HAP-1 (cell line): ENCODE measurements around the gene CRYGN.

Source experiments
- DNase-seq, 2 experiments: peaks; one replicate each; pipeline ENCODE4 v3.0.0-alpha.2; 2016 to 2020; ENCODE audit warnings: low spot score in 2 of 2
- H3K27me3 ChIP-seq: fragments of 250-450 bp; sonication (Bioruptor Pico); 2 replicates; pipeline ENCODE4 v1.5.1; 2020; ENCODE audit warnings: low read depth, mild to moderate bottlenecking, moderate library complexity
- H3K36me3 ChIP-seq: fragments of 250-450 bp; sonication (Bioruptor Pico); replicated peaks from 2 replicates; pipeline ENCODE4 v1.5.1; 2020; ENCODE audit warnings: mild to moderate bottlenecking
- H3K4me1 ChIP-seq: fragments of 250-450 bp; sonication (Bioruptor Pico); 2 replicates; pipeline ENCODE4 v1.5.1; 2020; ENCODE audit warnings: mild to moderate bottlenecking
- H3K4me3 ChIP-seq: fragments of 250-450 bp; sonication (Bioruptor Pico); 2 replicates; pipeline ENCODE4 v1.5.1; 2020; ENCODE audit warnings: mild to moderate bottlenecking, moderate library complexity
- H3K9me3 ChIP-seq: fragments of 250-450 bp; sonication (Bioruptor Pico); 2 replicates; pipeline ENCODE4 v1.5.1; 2020; ENCODE audit warnings: mild to moderate bottlenecking, moderate library complexity
- in situ Hi-C: fragments of 300-500 bp; cut with MboI; formaldehyde crosslinking; loops from 3 replicates; pipeline ENCODE4 v1.14.3; 2020; ENCODE audit warnings: low sequenced_read_pairs, inconsistent platforms, mixed read lengths

Gene CRYGN

DNA sequence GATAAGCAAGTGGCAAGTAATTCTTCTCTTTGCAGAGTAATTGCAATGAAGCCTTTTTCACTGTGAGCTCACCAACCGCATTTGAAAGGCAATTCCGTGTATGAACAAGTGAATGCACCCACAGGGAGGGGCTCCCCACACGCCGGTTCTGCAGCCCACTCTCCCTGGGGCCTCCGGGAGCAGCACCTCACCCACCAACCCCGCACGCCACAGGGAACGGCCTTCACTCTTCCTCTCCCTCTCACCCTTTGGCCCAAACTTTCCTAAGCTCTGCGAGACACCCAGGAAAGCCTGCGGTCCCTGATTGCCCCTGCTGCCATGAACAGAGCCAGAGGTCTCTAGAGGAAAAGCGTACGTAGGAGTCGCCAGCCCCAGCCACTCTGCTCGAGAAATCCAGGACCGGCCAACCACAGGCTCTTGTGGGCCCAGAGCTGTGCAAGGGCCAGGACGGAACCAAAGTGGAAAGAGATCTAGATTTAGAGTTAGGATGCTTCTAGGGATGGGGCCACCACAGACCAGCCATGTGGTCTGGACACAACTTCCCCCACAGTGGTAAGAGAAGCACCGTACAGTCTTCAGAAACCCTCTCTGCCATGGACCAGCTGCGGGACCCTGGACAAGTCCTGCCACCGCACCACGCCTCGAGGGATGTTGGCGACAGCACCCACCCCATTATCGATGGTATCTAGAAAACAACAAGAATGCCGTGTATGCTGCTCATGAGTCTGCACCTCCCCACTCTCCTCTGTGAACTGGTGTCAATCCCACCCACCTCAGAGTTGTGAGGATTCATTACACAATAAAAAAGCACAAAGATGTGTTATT is 33.7 kb downstream of the CRYGN start:
- Histone ChIP-seq H3K4me3 (no peak overlapping the region), H3K9me3 (no peaks in the 10 kb centered on the region), H3K4me1 (no peaks in the 10 kb centered on the region), H3K27me3 (peaks cover 14% of the 10 kb centered on the region), H3K36me3 (no peaks in the 10 kb centered on the region)
- in situ Hi-C loops = no loop called here
- DNase-seq = no peak

DNA sequence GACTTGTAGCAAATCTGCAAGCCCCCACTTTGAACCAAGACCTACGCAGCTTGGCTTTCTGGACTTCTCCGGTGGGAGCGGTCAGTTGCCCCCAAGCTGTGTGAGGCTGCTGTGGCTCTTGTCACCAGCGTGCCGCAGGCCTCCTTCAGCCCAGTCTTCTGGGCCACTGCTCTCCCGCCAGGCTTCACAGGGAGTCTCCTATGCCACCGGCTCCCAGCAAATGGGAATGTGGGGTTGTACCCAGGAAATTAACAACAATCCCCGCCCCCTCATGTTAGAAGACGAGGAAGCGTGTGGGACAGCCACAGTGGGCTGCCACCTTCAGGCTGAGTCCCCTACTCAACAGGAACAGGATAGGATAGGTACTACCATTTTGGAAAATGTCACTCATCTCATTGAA is 34.4 kb downstream of the CRYGN start:
- Histone ChIP-seq H3K4me3 (no peak overlapping the region), H3K27me3 (peaks cover 11% of the 10 kb centered on the region), H3K9me3 (no peaks in the 10 kb centered on the region), H3K36me3 (no peaks in the 10 kb centered on the region), H3K4me1 (no peaks in the 10 kb centered on the region)
- no peak for DNase-seq
- in situ Hi-C loops = no loop called here

DNA sequence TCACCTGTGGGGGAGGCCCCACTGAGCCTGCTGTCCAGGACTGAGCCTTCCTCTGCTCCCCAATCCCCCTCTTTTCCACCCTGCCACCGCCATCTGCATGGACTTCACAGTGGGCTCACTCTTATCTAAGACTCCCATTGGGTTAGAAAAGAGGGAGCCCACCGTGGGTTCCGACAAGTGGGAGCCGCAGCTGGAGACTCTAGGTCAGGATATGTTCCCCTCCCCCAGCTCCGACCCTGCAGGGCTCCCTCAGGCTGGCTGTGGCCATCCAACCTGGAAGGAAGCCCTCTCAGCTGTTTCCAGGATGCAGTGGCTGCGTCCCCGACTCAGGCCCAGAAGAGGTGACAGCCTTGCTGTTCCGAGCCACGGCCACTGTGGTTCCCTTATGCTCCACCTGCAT is 34.9 kb downstream of the CRYGN start:
- in situ Hi-C loops = no loop called here
- Histone ChIP-seq H3K36me3 (no peaks in the 10 kb centered on the region), H3K4me1 (no peaks in the 10 kb centered on the region), H3K9me3 (no peaks in the 10 kb centered on the region), H3K27me3 (peaks cover 7% of the 10 kb centered on the region), H3K4me3 (no peak overlapping the region)
- DNase-seq = no peak

DNA sequence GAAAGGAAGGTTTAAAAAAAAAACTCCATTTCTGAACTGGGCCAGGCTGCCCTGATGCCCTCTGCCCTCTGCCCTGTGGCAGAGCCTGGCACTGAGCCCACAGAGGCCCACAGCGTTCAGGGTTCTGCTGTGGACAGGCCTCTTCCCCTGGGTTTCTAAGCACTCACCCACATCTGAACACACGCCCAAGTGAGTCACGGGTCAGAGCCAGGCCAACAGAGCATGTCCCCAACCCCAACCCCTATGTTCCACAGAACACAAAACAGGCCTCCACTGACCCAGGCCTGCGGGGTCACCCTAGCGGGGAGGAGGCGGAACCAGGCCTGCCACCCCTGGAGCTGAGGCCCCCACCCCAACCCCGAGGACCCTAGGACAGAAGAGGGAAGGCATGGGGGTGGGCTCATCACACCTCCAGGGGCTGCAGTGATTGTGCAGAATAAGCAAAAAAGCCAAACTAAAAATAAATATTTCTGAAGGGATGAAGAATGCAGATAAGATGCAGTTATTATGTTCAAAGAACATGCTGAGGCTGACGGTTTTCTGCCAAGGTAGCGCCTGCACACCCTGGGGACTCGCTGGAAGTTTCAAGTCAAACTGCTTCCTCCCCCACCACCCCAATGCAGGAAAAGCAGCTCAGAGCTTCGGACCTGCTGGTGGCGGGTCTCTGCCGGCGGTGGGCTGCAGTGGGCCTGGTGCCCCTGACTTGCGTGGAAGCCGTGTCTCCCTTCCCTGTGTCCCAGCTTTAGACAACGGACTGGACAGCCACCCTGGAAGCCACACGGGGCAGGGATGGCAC is 35.5 kb downstream of the CRYGN start:
- in situ Hi-C loops = no loop called here
- Histone ChIP-seq H3K27me3 (peaks cover 2% of the 10 kb centered on the region; the same call in 1 of the 2 replicates), H3K4me3 (no peak overlapping the region), H3K36me3 (no peaks in the 10 kb centered on the region), H3K9me3 (no peaks in the 10 kb centered on the region), H3K4me1 (no peaks in the 10 kb centered on the region)
- no peak for DNase-seq

DNA sequence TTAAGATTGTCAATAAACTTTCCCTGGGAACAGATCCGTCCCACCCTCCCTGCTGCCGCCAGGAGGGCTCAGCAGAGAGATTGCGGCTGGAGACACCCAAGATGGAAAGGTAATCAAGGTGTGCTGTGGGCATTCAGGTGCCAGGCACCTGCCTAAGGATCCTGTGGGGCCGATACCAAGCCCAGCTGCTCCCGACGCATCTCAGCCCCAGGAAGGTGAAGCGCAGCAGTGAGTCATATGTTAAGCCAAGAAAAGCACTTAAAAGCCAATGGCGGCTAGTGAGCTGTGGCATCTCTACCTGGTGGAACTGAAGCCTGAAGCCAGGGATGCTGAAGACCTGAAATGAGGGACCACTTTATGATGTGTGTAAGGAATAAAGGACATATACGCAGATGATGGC is 36.2 kb downstream of the CRYGN start:
- in situ Hi-C loops = no loop called here
- H3K4me3 ChIP-seq = no peak overlapping the region
- H3K27me3 ChIP-seq = no peaks in the 10 kb centered on the region
- H3K4me1 ChIP-seq = no peaks in the 10 kb centered on the region
- no peaks in the 10 kb centered on the region for H3K36me3 ChIP-seq
- no peak for DNase-seq
- no peaks in the 10 kb centered on the region for H3K9me3 ChIP-seq

DNA sequence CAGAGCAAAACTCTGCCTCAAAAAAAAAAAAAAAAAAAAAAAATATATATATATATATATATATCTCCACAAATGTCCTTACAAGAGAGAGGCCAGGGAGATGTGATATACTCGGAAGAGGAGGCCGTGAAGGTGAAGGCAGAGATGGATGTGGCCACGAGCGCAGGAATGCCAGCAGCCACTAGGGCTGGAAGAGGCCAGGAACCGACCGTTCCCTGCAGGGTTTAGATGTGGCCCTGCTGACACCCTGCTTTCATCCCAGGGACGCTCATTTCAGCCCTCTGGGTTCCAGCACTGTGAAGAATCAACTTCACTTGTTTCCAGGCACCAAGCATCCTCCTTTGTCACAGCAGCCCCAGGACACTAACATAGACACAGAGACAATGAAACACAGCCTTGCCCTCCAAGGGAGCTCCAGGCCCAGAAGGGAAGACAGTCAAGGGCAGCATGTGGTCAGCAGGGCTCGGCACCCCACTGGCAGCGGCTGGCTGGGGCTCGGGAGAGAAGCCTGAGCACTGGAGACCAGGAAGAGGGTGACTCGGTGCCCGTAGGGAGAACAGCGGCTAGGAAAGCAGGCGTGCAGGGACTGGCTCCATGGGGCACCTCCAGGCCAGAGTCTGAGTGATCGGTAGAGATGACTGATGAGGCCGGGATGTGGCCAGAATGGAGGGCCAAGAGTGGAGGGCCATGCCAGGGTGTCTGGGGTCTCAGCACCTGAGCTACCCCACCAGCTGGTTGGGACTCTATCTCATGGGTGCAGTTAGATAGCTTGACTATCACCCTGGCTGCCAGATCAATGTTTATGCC is 37.7 kb downstream of the CRYGN start:
- in situ Hi-C loops = no loop called here
- H3K36me3 ChIP-seq = no peaks in the 10 kb centered on the region
- no peaks in the 10 kb centered on the region for H3K9me3 ChIP-seq
- no peak for DNase-seq
- no peaks in the 10 kb centered on the region for H3K4me1 ChIP-seq
- H3K4me3 ChIP-seq = no peak overlapping the region
- H3K27me3 ChIP-seq = no peaks in the 10 kb centered on the region

DNA sequence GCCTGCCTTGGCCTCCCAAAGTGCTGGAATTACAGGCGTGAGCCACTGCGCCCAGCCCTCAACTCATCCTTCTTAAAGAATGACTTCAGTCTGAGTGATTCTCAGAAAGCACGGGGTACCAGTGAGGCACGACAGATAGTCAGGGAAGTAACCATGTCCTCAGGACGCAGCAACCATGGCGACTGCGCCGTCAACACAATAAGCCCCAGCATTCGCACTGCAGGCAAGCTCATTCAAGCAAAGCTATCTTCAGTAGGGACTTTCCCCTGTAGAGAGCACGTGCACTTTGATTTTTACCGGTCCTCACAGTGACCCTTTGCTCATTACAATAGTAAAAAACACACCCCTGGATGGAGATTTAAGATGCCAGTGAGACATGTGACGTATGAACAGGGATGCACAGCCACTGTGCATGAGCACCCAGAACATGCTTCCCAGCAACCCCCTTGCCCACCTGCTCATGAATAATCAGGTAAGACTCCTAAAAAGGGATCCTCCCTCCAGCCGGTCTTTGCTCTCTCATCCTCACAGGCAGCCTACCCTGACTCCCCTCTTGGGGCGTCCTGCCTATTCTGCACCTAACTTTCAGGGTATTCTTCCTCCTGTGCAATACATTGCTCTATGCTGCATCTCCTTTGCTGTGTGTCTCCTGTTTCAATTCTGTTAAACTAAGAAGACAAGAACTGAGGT is 39.2 kb downstream of the CRYGN start:
- Histone ChIP-seq H3K4me1 (no peaks in the 10 kb centered on the region), H3K4me3 (no peak overlapping the region), H3K27me3 (no peaks in the 10 kb centered on the region), H3K9me3 (no peaks in the 10 kb centered on the region), H3K36me3 (no peaks in the 10 kb centered on the region)
- no peak for DNase-seq
- in situ Hi-C loops = no loop called here

DNA sequence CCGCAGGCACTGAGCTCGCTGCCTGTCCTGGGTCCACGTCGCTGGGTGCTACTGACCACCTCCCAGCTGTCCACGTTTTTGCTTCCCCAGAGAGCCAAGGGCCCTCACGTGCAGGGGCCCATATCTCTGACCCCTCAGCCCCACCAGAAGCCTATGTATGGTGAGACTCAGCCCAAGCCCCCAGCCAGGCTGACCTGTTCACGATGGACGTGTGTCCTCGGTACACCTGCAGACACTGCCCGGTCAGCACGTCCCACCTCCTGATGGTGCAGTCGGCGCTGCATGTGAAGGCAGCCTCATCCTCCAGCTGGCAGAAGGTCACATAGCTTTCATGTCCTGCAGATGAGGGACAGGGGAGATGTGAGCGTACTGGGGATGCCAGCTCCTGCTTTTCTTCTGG is 40.0 kb downstream of the CRYGN start:
- Histone ChIP-seq H3K4me1 (no peaks in the 10 kb centered on the region), H3K9me3 (no peaks in the 10 kb centered on the region), H3K27me3 (no peaks in the 10 kb centered on the region), H3K4me3 (no peak overlapping the region), H3K36me3 (no peaks in the 10 kb centered on the region)
- in situ Hi-C loops = no loop called here
- no peak for DNase-seq

DNA sequence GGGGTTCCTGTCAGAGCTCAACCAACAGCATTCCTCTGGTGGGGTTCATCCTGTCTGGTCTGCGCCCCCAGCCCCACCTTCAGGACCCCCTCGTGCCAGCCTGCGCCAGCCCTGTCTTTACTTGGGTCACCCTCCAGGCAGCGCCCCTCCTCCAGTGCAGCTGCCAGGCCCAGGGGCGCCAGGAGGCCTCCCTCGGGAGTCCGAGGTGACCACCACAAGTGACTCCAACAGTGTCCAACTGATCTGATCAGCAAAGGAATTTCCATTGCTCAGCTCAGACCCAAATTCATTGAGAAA is 40.7 kb downstream of the CRYGN start:
- in situ Hi-C loops = no loop called here
- no peaks in the 10 kb centered on the region for H3K9me3 ChIP-seq
- no peaks in the 10 kb centered on the region for H3K4me1 ChIP-seq
- no peak for DNase-seq
- no peaks in the 10 kb centered on the region for H3K36me3 ChIP-seq
- H3K4me3 ChIP-seq = no peak overlapping the region
- no peaks in the 10 kb centered on the region for H3K27me3 ChIP-seq

DNA sequence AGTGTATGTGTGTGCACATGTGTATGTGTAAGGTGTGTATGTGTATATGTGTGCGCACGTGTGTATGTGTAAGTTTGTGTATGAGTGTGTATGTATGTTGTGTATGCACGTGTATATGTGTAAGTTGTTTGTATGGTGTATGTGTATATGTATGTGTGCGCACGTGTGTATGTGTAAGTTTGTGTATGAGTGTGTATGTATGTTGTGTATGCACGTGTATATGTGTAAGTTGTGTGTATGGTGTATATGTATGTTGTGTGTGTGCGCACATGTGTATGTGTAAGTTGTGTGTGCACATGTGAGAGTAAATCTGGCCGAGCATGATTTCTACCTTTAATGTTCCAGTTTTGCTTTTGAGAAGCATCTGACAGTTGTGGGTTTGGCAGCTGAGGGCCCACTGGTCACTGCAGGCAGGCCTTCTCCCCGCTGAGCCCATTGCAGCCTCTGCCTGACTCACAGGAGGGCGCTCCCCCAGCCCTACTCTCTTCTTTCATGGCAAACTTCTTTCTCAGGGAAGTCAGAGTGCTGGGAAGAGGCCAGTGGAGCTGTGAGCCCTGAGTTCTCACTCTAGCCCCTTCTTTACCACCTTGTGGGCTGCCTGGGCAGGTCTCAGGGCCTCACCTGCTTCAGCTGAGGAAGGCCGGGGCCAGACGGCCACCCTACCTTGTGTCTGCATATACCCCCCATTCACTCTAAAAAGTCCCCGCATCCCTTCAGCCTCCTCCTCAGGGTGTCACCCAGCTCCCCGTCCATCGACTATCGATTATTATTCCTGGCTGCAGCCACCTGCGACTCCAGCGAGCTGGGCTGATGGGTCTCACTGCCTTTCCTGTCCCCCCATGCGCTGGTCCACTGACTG is 41.3 kb downstream of the CRYGN start:
- no peaks in the 10 kb centered on the region for H3K36me3 ChIP-seq
- H3K27me3 ChIP-seq = no peaks in the 10 kb centered on the region
- no peaks in the 10 kb centered on the region for H3K4me1 ChIP-seq
- no peak overlapping the region for H3K4me3 ChIP-seq
- no peaks in the 10 kb centered on the region for H3K9me3 ChIP-seq
- no peak for DNase-seq
- in situ Hi-C loops = no loop called here

DNA sequence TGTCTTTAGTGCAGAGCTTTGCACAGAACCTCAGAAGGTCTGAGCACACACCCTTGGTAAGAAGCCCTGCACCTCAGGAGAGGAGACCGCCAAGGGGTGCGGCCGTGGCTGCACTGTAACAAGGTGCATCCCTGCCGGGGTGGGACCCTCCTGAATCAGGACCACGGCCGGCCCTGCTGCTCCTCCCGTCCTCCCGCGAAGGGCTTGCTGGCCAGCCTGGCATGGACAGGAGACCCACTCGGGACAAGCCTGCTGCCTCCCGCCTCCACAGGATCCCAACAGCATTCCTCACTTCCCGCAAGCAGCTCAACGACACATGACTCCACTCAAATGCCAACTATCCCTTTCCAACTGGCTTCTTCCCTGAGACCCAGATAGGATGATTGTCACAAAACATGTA is 42.9 kb downstream of the CRYGN start:
- H3K36me3 ChIP-seq = no peaks in the 10 kb centered on the region
- in situ Hi-C loops = no loop called here

DNA sequence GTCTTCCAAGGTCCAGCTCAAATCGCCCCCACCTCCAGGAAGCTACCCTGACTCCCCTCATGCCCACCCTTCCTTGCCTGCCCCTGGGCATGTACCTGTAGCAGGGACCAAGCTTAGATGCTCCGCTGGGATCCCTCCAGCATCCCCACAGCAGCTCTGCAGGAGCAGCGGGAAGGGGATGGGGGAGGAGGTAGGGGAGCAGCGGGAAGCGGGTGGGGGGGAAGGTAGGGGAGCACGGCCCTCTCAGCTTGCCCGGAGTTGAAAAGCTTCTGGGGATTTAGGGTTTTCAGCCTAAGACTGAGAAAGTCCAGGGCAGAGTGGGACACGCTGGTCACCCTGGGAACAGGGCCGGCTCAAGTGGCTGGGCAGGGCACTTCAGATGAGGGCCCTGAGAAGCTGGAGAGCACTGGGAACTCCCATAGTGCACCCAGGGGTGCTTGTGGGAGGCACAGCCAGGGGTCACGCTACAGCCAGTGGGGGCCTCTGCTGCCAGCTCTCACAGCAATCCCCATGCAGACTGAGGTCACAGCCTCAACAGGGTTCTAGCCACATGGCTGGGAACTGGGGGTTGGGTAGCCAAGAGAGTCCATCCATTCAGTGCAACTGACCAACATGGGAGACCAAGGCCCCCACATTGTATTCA is 43.5 kb downstream of the CRYGN start:
- Histone ChIP-seq H3K4me3 (no peak overlapping the region), H3K4me1 (no peaks in the 10 kb centered on the region), H3K36me3 (no peaks in the 10 kb centered on the region), H3K27me3 (no peaks in the 10 kb centered on the region), H3K9me3 (no peaks in the 10 kb centered on the region)
- in situ Hi-C loops = no loop called here
- no peak for DNase-seq

More for the DNA sequence above, 42.9 kb downstream of the CRYGN start:
- Histone ChIP-seq H3K27me3 (no peaks in the 10 kb centered on the region), H3K9me3 (no peaks in the 10 kb centered on the region), H3K4me1 (no peaks in the 10 kb centered on the region), H3K4me3 (no peak overlapping the region)
- no peak for DNase-seq

DNA sequence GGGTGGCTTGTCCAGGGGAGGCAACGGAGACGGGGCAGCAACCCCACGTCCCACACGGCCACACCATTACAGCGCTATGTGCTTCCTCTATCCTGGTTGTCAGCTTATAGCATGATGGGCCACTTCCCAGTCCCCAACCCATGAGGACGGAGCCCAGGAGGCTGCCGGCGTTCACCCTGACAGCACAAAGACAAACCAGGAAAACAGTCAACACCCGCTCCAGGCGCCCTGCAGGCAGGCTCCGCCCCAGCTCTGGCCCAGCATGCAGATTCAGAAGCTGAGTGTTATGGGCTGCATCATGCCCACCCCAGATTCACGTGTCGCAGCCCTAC is 44.9 kb downstream of the CRYGN start:
- Histone ChIP-seq H3K9me3 (no peaks in the 10 kb centered on the region), H3K27me3 (no peaks in the 10 kb centered on the region), H3K36me3 (no peaks in the 10 kb centered on the region), H3K4me1 (no peaks in the 10 kb centered on the region), H3K4me3 (no peak overlapping the region)
- in situ Hi-C loops = no loop called here
- DNase-seq = no peak
